GM12892 (cell line): ENCODE data around the gene C4orf50.

Source experiments
- POLR2AphosphoS5 ChIP-seq: IDR thresholded peaks from 2 replicates; pipeline ENCODE4 v1.6.1; 2011; ENCODE audit warnings: low read depth, low read length, control low read depth
- TAF1 ChIP-seq: IDR thresholded peaks from 2 replicates; pipeline ENCODE4 v1.6.1; 2011; ENCODE audit warnings: low read depth, mild to moderate bottlenecking, control low read depth, low read length, borderline replicate concordance

DNA sequence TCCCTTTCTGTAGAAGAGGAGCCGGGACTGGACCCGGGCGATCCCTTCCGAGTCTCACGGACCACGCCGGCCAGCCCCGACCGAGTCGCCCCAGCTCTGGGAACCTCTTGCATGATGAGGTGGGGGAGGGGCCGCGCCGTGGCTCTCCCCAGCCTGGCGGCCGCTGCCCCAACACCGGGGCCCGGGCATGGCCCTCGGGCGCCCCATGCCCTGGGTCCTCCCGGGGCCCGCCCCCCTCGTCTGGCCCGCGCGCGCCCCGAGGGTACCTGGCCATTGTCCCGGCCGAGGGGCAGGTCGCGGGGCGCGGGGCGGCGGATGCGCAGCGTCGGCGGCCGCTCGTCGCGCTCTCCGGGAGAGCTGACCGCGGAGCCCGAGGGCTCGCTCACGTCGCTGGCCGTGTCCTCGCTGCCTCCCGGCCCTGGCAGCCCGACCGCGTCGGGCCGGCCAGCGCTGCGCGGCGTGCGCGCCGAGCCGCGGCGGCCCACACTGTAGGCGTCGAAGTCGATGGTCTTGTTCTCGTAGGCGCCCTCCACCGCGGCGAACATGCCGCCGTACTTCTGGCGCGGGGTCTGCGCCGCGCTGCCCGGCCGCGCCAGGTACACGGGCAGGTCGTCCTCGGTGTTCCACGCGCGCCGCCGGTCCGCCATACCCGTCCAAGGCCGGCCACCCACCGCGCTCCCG is 125.8 kb downstream of the C4orf50 start:
- TF ChIP-seq TAF1 = no peak
- no peak for TF ChIP-seq POLR2AphosphoS5
